Loucy (cell line): ENCODE results near the gene TRAPPC2L.

Experiments
- H2AFZ ChIP-seq: fragments of 200-600 bp; sonication (generic); 2 replicates; pipeline ENCODE4 v1.6.0; 2016; ENCODE audit warnings: antibody characterized with exemption, mild to moderate bottlenecking, low read length, moderate library complexity
- H3F3A ChIP-seq: fragments of 200-600 bp; 2 replicates; pipeline ENCODE4 v1.6.0; 2016; ENCODE audit warnings: antibody characterized with exemption, low read depth, mild to moderate bottlenecking
- H3K27me3 ChIP-seq: fragments of 200-600 bp; sonication (generic); 2 replicates; pipeline ENCODE4 v1.6.1; 2014; ENCODE audit warnings: low read length, mild to moderate bottlenecking; ENCODE audit not compliant: insufficient read depth, poor library complexity, severe bottlenecking
- H3K36me3 ChIP-seq: fragments of 200-600 bp; sonication (generic); 2 replicates; pipeline ENCODE4 v1.6.1; 2016; ENCODE audit warnings: low read length; ENCODE audit not compliant: insufficient read depth
- H3K4me1 ChIP-seq: fragments of 200-600 bp; sonication (generic); 2 replicates; pipeline ENCODE4 v1.5.1; 2014; ENCODE audit warnings: low read length, mild to moderate bottlenecking; ENCODE audit not compliant: insufficient read depth, poor library complexity, severe bottlenecking
- H3K4me2 ChIP-seq: fragments of 200-600 bp; sonication (generic); 2 replicates; pipeline ENCODE4 v1.6.0; 2014; ENCODE audit warnings: antibody characterized with exemption, low read length, low read depth, mild to moderate bottlenecking; ENCODE audit not compliant: poor library complexity, severe bottlenecking
- H3K4me3 ChIP-seq: fragments of 200-600 bp; sonication (generic); 2 replicates; pipeline ENCODE4 v1.5.1; 2014; ENCODE audit warnings: low read length, mild to moderate bottlenecking, mixed read lengths; ENCODE audit not compliant: poor library complexity, severe bottlenecking
- H3K79me2 ChIP-seq: fragments of 200-600 bp; sonication (generic); 2 replicates; pipeline ENCODE4 v1.6.1; 2014; ENCODE audit warnings: low read length; ENCODE audit not compliant: insufficient read depth
- H3K9ac ChIP-seq: fragments of 200-600 bp; sonication (generic); 2 replicates; pipeline ENCODE4 v1.6.0; 2014; ENCODE audit warnings: mild to moderate bottlenecking, low read depth, low read length, moderate library complexity; ENCODE audit not compliant: poor library complexity, severe bottlenecking
- H3K9me2 ChIP-seq: fragments of 200-600 bp; sonication (generic); replicated peaks from 2 replicates; pipeline ENCODE4 v1.6.1; 2016; ENCODE audit warnings: low read depth, low read length, mixed read lengths
- H3K9me3 ChIP-seq: fragments of 200-600 bp; sonication (generic); 2 replicates; pipeline ENCODE4 v1.6.1; 2014; ENCODE audit warnings: mild to moderate bottlenecking, antibody characterized with exemption, low read length, low read depth; ENCODE audit not compliant: insufficient read depth
- H4K20me1 ChIP-seq: fragments of 200-600 bp; sonication (generic); 2 replicates; pipeline ENCODE4 v1.6.0; 2014; ENCODE audit warnings: antibody characterized with exemption, low read length, mild to moderate bottlenecking; ENCODE audit not compliant: insufficient read depth, poor library complexity, severe bottlenecking
- EZH2phosphoT487 ChIP-seq: fragments of 200-600 bp; IDR thresholded peaks from 2 replicates; pipeline ENCODE4 v1.6.1; 2018; ENCODE audit warnings: antibody characterized with exemption, mild to moderate bottlenecking, moderate library complexity, borderline replicate concordance
- TF ChIP-seq, protein P1 (sequence below): fragments of 200-600 bp; sonication (generic); conservative IDR thresholded peaks from 2 replicates; pipeline ENCODE4 v1.5.1; 2014; ENCODE audit warnings: mild to moderate bottlenecking, antibody characterized with exemption, low read length

Gene TRAPPC2L

GRCh38 chr16:88837806-88838205, 19.1 kb upstream of the TRAPPC2L start:
- H3K9me3 ChIP-seq, result no peaks in the 10 kb centered on the region
- no peaks in the 10 kb centered on the region for H3F3A ChIP-seq
- H3K4me2 ChIP-seq, result no peak overlapping the region
- no peaks in the 10 kb centered on the region for H3K27me3 ChIP-seq
- no peak overlapping the region for H3K9ac ChIP-seq
- H2AFZ ChIP-seq, result no peak overlapping the region
- TF ChIP-seq, protein P1, sequence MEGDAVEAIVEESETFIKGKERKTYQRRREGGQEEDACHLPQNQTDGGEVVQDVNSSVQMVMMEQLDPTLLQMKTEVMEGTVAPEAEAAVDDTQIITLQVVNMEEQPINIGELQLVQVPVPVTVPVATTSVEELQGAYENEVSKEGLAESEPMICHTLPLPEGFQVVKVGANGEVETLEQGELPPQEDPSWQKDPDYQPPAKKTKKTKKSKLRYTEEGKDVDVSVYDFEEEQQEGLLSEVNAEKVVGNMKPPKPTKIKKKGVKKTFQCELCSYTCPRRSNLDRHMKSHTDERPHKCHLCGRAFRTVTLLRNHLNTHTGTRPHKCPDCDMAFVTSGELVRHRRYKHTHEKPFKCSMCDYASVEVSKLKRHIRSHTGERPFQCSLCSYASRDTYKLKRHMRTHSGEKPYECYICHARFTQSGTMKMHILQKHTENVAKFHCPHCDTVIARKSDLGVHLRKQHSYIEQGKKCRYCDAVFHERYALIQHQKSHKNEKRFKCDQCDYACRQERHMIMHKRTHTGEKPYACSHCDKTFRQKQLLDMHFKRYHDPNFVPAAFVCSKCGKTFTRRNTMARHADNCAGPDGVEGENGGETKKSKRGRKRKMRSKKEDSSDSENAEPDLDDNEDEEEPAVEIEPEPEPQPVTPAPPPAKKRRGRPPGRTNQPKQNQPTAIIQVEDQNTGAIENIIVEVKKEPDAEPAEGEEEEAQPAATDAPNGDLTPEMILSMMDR, result no peak
- no peak for TF ChIP-seq EZH2phosphoT487
- H3K36me3 ChIP-seq, result no peaks in the 10 kb centered on the region
- no peaks in the 10 kb centered on the region for H3K4me1 ChIP-seq
- H3K9me2 ChIP-seq, result no peaks in the 10 kb centered on the region
- H3K79me2 ChIP-seq, result no peaks in the 10 kb centered on the region
- no peaks in the 10 kb centered on the region for H4K20me1 ChIP-seq
- H3K4me3 ChIP-seq, result no peak overlapping the region

GRCh38 chr16:88838566-88838965, 18.4 kb upstream of the TRAPPC2L start:
- no peaks in the 10 kb centered on the region for H3K9me3 ChIP-seq
- no peaks in the 10 kb centered on the region for H3K36me3 ChIP-seq
- no peaks in the 10 kb centered on the region for H4K20me1 ChIP-seq
- no peak overlapping the region for H3K9ac ChIP-seq
- H3K9me2 ChIP-seq, result no peaks in the 10 kb centered on the region
- H2AFZ ChIP-seq, result no peak overlapping the region
- H3K4me2 ChIP-seq, result no peak overlapping the region
- no peaks in the 10 kb centered on the region for H3K4me1 ChIP-seq
- H3K79me2 ChIP-seq, result no peaks in the 10 kb centered on the region
- no peaks in the 10 kb centered on the region for H3K27me3 ChIP-seq
- H3F3A ChIP-seq, result no peaks in the 10 kb centered on the region
- TF ChIP-seq, protein P1, result no peak
- TF ChIP-seq EZH2phosphoT487, result no peak
- H3K4me3 ChIP-seq, result no peak overlapping the region

GRCh38 chr16:88839026-88839529, 17.8 kb upstream of the TRAPPC2L start:
- Histone ChIP-seq H3K4me3 (no peak overlapping the region), H3F3A (no peaks in the 10 kb centered on the region), H3K9ac (no peak overlapping the region), H3K4me1 (no peaks in the 10 kb centered on the region), H3K36me3 (no peaks in the 10 kb centered on the region), H3K27me3 (no peaks in the 10 kb centered on the region), H3K9me2 (no peaks in the 10 kb centered on the region), H2AFZ (no peak overlapping the region), H3K9me3 (no peaks in the 10 kb centered on the region), H3K4me2 (no peak overlapping the region), H3K79me2 (no peaks in the 10 kb centered on the region), H4K20me1 (no peaks in the 10 kb centered on the region)
- TF ChIP-seq, protein P1, result no peak; the same call in 1 of the 2 replicates
- TF ChIP-seq EZH2phosphoT487, result no peak
